Mucosa of descending colon (tissue), 3 donors: ENCODE measurements around the gene GDF2. TPM values are rescaled to one million over a fixed set of nuclear protein-coding genes. Genes with fewer than 3 reads are reported as not detected.

Experiments
- ATAC-seq: fragments of 200-7000 bp; cut with Tn5 transposase; one replicate; pipeline ENCODE4 v1.9.1; 2020; ENCODE audit warnings: mild to moderate bottlenecking, moderate library complexity
- DNase-seq, 3 donors: peaks; one replicate each; pipeline ENCODE4 v3.0.0-alpha.2; 2020
- H3K36me3 ChIP-seq: fragments of 200-600 bp; one replicate; pipeline ENCODE4 v1.8.0; 2021; ENCODE audit warnings: low read depth, mild to moderate bottlenecking
- H3K4me1 ChIP-seq: fragments of 200-600 bp; one replicate; pipeline ENCODE4 v1.8.0; 2021; ENCODE audit warnings: low read depth, mild to moderate bottlenecking
- H3K4me3 ChIP-seq: fragments of 200-600 bp; one replicate; pipeline ENCODE4 v1.8.0; 2021; ENCODE audit warnings: mild to moderate bottlenecking
- H3K9me3 ChIP-seq: fragments of 200-600 bp; one replicate; pipeline ENCODE4 v1.8.0; 2021; ENCODE audit warnings: mild to moderate bottlenecking
- CTCF ChIP-seq: fragments of 200-600 bp; IDR thresholded peaks from one replicate; pipeline ENCODE4 v1.8.0; 2022; ENCODE audit warnings: antibody characterized with exemption, mild to moderate bottlenecking
- intact Hi-C, 2 donors: fragments of 100-400 bp; cut with DNase I in 1 of 2; cut with micrococcal nuclease in 1 of 2; formaldehyde crosslinking; loops; one replicate each; pipeline versions ENCODE4 v1.11.0 to v1.11.1; 2022; cut with DNase I, micrococcal nuclease
- total RNA-seq, 3 donors: library from RNA; stranded (reverse); fragmentation: NEBNext Ultra II Directional in 2 of 3; extraction: Animal tissue kit (Norgen Biotek cat#: 25700) in 2 of 3; gene quantifications; one replicate each; pipeline versions ENCODE4 v1.2.1 to v1.2.4, GENCODE V29; 2021 to 2023
- donor health status: DM: no; HTN: no; CAD: no; lungs with moderate emphysema.
- donor health status: DM: no; HTN: no; CAD: no.
- donor health status: DM: no; HTN: yes; CAD: no.

GDF2 gene
- total RNA-seq, 3 donors from 2014 or later: not detected

- Histone ChIP-seq H3K9me3 (no peaks in the 10 kb centered on the region), H3K4me3 (no peak overlapping the region), H3K36me3 (no peaks in the 10 kb centered on the region), H3K4me1 (peaks cover 4% of the 10 kb centered on the region)
- DNase-seq: no peak
- intact Hi-C loops: no loop called here
- no peak for TF ChIP-seq CTCF
- ATAC-seq: no peak
Measured at GRCh38 chr10:47339186-47339735, 17.0 kb downstream of the GDF2 start.

- TF ChIP-seq CTCF: no peak
- Histone ChIP-seq H3K36me3 (no peaks in the 10 kb centered on the region), H3K4me3 (no peak overlapping the region), H3K4me1 (peaks cover 4% of the 10 kb centered on the region), H3K9me3 (no peaks in the 10 kb centered on the region)
- intact Hi-C loops: no loop called here
- ATAC-seq (peak; percentile 85), DNase-seq (peak in 1 of 3 donors; percentile 38)
Measured at GRCh38 chr10:47339759-47340607, 17.7 kb downstream of the GDF2 start.

GRCh38 chr10:47340608-47341170 lies 18.4 kb downstream of the GDF2 start:
- peak in 2 of 3 donors; percentile 88 for DNase-seq
- TF ChIP-seq CTCF: peak; percentile 98
- intact Hi-C loops: no loop called here
- no peak overlapping the region for H3K4me3 ChIP-seq
- H3K36me3 ChIP-seq: no peaks in the 10 kb centered on the region
- H3K4me1 ChIP-seq: peaks cover 4% of the 10 kb centered on the region
- ATAC-seq: peak; percentile 96
- H3K9me3 ChIP-seq: no peaks in the 10 kb centered on the region

- intact Hi-C loops: no loop called here
- no peaks in the 10 kb centered on the region for H3K9me3 ChIP-seq
- DNase-seq (peak in 1 of 3 donors; percentile 7), ATAC-seq (no peak)
- H3K4me3 ChIP-seq: no peak overlapping the region
- TF ChIP-seq CTCF: no peak
- no peaks in the 10 kb centered on the region for H3K36me3 ChIP-seq
- peaks cover 2% of the 10 kb centered on the region for H3K4me1 ChIP-seq
Measured at GRCh38 chr10:47344996-47345870, 23.0 kb downstream of the GDF2 start.

GRCh38 chr10:47346581-47347302 lies 24.5 kb downstream of the GDF2 start:
- no peak for TF ChIP-seq CTCF
- H3K36me3 ChIP-seq: no peaks in the 10 kb centered on the region
- ATAC-seq: peak; percentile 84
- no peaks in the 10 kb centered on the region for H3K9me3 ChIP-seq
- intact Hi-C loops: no loop called here
- H3K4me1 ChIP-seq: no peaks in the 10 kb centered on the region
- no peak overlapping the region for H3K4me3 ChIP-seq
- DNase-seq: peak in 2 of 3 donors; percentile 50 to 68
